NCI-H2227 treated with DMSO at 0.1 percent for 48 hours (cell line): ENCODE results near the gene STXBP5.
"Not testable (repeated sequence)": the region's sequence is repeated elsewhere in the genome, so short reads cannot be mapped to it uniquely, and the experiment has no call there.

ENCODE experiments used
- DNase-seq: peaks from one replicate; lab custom pipeline; 2025; lab: John Stamatoyannopoulos, UW

STXBP5 gene

DNA sequence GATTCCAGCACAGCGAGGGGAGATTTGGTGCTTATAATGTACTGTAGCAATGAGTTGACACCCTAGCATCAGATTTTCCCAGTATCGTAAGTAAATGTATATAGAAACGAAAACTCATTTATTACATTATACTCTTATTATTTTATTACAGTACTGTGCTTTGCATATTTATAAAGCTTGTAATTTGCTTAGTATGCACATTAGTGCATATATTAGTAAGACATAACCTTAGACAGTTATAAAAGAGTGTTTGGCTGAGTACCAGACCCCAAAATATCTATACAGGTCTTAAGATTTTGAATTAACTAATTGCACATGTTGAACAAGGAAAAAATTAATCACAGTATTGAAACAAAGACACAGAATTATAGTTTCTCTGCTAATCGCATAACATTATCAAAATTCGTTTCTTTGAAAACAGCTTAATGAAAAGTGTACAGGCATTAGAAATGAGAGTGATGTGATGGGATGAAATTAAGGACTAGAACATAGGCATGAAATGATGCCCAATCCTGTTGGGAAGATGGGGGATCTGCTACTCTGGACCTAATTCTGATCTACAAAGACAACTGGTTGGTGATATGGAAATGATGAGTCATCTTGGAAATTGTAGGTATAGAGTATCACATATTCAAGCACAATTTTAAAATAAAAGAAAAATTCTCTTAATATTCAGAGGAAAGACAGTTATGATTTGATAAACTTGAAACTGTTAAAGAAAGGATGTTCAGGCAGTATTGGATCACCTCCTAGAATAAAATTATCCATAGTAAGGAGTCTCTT, 42.8 kb downstream of the STXBP5 start:
- no peak for DNase-seq

DNA sequence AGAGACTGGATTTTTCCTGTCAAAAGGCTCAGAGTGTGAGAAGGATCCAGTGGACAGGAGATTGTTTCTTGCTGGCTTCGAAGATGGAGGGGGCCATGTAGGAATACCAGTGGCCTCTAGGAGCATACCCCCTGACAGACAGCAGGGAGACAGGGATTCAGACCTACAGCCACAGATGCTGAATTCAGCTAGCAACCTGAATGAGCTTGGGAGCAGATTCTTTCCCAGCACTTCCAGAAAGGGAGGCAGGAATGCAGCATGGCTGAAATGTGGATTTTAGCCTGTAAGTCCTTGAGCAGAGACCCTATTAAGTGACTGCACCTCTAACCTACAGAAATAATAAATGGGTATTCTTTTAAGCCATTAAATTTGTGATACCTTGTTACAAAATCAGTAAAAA, 44.6 kb downstream of the STXBP5 start:
- no peak for DNase-seq

DNA sequence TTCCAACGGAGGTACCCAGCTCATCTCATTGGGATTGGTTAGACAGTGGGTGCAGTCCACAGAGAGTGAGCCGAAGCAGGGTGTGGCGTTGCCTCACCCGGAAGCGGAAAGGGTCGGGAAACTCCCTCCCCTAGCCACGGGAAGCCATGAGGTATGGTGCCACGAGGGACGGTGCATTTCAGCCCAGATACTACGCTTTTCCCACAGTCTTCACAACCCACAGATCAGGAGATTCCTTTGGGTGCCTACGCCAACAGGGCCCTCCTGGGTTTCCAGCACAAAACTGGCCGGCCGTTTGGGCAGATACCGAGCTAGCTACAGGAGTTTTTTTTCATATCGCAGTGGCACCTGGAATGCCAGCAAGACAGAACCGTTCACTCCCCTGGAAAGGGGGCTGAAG, 46.9 kb downstream of the STXBP5 start:
- no peak for DNase-seq

DNA sequence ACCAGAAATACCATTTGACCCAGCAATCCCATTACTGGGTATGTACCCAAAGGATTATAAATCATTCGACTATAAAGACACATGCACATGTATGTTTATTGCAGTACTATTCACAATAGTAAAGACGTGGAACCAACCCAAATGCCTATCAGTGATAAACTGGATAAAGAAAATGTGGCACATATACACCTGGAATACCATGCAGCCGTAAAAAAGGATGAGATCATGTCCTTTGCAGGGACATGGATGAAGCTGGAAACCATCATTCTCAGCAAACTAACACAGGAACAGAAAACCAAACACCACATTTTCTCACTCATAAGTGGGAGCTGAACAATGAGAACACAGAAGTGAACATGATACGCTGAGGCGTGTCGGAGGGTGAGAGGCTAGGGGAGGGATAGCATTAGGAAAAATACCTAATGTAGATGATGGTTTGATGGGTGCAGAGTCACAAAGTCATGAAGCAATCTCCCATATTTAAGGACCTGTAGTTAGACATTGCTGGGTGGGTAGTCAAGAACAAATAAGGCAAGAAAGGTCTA, 50.8 kb downstream of the STXBP5 start:
- not testable (repeated sequence) for DNase-seq

DNA sequence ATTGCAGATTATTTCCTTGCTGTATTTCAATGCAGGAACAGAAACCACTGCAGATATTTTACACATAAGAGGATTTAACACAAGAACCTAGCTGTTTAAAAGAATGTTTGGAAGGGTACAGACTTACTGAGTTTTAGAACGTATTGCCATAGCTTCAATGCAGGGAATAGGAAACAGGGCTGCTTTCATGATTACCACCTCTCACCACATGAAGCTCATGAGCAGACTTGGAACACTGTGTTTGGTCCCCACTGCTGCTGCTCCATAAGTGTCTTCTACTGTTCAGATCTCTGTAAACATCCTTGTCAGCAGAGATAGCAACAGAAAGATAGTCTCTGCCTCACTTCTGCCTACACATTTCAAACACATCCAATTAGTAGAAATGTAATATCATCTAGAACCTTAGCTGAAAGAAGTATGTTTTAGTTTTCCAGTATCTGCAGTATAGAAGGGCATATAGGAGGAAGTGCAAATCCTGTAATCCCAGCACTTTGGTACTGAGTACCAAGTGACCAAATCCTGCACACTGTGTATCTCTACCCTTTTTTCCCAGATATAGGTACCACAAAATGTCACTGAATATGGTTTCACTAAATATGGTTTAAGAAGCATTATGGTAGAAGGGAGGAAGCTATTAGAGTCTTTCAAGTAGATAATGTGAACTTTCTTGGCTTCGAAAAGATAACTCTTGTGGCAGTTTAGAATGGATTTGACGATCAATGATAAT, 51.9 kb downstream of the STXBP5 start:
- DNase-seq = no peak

DNA sequence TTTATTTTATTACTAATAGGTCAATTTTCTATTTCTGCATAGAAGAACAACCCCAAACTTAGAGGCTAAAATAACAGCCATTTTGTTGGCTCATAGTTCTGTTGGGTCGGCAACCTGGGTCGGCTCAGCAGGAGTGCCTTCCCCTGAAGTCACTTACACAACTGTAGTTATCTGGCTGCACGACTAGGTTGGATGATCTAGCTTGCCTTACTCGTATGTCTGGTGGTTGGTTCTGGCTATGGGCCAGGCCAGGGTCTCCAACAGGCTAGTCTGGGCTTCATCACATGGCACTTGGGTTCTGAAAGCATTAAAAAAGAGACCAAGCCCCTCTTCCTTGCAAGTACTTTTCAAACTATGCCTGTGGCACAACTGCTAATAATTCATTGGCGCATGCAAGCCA, 53.5 kb downstream of the STXBP5 start:
- no peak for DNase-seq

DNA sequence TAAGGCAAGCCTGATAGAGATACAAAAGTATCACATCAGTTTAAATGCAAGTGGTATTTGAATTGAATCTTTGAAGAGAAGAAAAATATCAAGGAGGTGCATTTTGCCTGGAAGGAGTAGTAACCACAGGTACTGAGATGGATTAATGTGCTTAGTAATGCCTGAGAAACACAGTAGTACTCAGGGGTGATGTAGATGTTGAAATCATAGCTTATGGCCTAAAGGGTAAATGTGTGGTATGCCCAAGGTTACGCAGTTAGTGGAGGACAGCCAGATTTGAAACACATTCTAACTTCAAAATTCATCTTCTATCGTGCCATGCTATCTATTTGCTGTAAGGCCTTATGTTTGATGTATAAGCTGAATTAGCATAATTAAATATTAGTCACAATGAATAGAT, 55.9 kb downstream of the STXBP5 start:
- no peak for DNase-seq

DNA sequence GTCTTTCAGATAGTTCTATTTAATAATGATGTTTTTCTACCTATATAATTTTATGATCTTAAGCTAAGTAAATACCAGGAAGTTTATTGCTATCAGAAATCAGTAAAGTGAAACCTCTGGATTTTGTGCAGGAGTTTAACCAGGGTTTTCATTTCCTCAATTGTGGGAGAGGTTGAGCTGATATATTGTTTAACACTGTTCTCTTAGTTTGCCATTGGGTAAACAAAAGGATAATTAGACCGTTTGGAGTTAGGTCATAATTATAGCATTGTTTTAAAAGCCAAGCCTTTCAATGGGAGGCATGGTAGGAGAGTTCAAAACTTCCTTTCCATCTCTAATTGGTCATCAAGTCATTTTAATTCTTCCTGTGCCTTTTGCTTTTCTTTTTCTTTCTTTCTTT, 58.7 kb downstream of the STXBP5 start:
- DNase-seq = no peak

DNA sequence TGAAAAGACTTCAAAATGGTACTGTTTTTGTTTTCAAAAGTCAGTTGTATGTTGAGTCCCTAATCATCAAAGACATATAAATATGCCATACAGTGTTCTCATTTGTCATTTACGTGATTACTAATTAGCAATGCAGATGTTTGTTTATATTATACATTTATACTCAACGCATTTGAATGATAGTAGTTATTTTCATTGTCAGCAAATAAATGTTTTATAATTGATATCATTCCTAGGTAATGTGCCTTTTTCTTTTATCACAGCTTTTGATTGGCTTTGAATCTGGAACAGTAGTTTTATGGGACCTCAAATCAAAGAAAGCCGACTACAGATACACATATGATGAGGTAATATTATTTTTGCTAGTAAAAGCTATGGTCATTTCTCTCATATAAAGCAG, 62.6 kb downstream of the STXBP5 start:
- no peak for DNase-seq

DNA sequence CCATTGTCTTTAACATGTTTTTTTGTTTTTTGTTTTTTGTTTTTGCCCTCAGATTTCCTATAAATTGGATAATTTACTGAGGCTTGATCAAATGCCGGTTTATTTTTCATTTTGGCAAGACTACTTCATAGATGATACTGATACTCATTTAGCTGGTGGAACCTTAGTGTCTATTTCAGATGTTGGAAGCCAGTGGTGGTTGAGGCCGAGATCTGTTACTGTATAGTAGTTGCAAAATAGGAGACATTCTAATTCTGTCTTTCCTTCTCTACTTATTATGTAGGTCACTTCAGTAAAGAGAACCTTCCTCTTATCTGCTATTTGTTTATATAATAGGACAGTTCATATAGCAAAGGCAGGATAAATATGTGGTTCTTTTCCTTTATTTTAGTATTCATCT, 63.4 kb downstream of the STXBP5 start:
- no peak for DNase-seq

DNA sequence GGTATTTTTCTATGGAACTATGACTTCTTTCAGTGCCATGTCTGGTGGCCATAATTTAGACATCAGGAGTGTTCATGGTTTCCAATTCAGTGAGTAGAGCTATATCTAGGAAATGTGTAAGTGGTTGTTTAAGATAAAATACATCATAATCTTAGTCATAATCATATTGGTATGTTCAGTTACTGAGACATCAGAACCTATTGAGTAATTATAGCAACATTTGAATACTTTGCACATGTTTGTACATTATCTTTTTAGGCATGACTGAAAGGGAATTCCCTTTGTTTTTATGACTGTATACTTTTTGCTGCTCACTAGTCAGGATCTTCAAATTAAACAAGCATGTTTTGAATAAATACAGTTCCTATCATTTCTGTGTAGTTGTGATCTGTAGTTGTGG, 64.0 kb downstream of the STXBP5 start:
- DNase-seq = no peak

DNA sequence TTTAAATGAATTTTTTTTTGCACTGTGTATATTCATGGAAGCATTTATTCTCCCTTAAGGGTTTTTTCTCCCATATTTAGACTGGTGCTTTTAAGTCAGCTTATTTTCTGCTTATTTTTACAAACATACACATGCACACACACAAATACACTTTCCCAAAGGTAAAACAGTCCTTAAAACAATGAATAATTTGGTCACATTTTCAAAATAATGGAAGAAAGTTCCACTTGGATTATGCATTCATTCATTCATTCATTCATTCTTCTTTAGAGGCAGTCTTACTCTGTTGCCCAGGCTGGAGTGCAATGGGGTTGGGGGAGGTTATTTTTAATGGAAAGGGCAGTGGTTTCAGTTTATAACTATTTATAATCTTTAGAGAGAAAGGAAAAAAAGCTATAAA, 69.8 kb downstream of the STXBP5 start:
- DNase-seq = no peak

DNA sequence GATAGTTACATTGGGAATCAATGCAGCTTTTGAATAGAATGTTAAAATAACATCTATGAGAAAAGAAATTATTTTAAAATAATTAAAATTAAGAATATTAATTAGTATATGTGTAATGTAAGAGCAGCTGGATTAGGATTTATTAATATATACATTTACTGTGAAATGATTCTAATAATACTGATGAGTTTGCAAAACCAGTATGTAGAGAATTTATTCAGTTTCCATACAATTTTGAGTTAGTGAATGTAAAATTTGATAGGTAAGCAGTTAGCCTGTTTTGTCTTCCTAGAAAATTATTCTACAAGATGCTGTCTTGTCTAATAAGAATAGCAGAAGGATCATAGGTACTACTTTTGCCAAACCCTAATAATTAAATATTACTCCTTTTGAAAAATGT, 70.6 kb downstream of the STXBP5 start:
- no peak for DNase-seq

DNA sequence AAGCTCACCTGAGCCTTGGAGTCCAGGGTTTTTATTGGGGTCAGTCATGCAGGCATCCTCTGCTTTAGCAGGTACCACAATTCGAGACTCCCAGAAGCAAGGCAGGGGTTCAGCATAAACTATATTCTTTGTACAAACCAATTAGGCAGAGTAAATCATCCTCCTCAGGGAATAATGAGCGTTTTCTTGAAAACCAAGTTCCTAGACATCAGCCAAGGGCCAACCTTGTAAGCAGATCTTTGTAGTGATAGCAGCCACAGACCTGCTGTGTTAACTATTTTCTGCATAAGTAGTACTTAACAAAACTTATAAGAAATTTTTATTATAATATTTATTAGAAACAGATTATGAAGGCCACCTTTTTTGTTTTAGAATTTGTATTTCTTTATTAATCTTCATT, 74.7 kb downstream of the STXBP5 start:
- no peak for DNase-seq

DNA sequence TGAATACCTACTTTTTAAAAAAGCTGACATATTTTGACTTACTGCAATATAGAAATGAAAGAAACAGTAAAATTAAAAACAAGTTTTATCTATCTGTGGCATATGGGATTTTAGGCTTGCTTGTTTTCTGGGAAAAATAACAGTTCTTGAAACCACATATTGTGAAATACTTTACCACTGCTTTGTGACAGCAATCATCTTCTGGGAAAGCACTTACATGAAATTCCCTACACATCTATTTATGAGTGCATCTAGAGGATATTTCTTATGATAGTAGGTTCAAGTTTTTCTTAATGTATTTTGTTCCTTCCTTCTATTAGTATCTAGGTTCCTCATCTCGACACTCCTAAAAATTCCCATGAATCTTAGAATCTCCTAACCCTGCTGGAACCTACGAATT, 75.2 kb downstream of the STXBP5 start:
- DNase-seq = no peak

DNA sequence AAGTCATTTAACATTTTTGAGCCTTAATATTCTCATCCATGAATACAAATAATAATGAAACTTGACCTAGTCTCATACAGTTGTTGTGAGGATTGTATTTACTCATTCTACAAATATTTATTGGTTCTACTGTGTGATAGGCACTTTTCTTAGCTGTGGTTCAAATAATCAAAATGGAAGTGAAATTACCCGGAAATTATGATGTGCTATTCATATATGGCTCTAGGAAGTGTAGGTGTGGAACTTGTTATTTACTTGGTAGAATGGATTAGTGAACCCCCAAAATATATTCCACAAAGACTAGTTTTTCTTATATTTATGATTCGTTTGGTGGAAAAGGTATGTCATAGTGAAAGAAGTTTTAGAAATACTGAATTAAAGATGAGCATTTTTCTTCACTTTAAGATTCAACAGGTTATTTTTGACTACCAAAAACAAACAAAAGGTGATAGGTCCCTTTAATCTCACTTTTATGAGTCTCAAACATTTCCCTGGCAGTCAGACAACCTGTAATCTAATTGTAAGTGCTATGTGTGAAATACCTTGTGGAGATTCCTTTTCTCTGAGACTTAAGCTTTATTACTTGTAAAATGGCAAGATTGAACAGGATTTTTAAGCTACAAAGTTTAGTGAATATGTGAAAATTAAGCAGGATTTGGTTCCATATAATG, 77.8 kb downstream of the STXBP5 start:
- no peak for DNase-seq

DNA sequence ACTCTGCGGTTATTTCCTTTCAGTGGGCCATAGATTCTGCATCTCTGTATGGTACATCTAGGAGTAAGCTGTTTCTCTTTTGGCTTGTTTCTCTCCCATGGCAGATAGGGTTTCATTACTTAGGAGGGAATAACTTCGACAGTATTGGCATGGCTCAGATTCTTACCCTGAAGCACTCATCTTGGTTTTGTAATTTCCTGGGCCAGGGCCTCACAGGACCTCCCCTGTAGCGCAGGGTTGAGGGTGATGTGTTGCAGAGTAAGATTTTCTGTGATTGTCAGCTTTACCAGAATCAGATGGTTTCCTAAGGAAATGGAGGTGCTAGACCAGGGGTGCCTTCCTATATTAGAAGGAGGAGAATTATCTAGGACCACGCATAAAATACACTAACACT, 78.3 kb downstream of the STXBP5 start:
- DNase-seq = no peak

DNA sequence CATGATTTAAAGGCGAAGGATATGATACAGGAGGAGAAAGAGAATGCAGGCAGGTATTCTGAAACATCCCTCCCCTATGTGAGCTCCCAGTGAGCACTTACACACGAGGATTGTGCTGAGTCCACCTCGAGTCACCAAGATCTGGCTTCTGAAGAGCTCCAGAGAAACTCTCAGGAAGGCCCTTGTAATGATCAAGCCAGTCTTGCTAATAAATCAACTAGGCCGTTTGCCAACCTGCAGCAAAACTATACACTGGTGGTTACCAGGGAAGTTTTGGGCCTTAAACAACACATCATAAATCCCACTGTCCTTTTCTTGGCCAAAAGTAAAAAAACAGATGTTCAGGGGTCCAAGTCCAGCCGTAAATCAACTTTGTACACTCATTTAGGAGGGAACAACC, 79.2 kb downstream of the STXBP5 start:
- no peak for DNase-seq

DNA sequence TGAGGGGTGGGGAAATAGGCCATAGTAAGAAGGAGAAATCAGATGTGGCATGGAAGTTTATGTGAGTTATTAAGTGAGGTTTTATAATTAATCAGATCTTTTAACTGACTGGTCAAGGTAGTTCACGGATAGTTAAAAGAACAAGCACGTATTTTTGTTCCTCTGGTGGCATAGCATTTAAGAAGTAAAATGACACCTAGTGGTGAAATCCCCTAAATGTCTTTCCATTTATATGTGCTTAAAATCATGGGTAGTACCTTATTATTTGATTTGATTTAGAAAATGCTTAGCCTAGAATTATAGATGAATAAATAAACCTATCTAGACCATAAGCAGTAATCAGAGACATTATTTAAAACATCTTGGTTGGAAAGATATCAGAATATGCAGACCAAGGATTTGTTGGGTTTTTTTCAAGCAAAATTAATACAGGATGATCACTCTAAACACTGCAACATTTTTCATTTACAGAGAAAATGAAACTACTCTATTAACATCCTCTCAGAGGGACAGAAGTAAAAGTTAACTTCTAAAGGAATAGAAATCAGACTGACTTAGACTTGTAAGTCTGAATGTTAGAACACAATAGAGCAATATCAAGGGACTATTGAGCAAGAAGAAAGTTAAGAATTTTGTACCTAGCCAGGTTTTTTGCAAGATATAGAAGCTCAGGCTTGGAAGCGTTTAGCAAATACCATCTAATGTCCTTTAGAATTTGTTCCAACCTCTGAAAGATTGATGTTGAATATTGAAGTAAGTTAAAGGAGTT, 81.1 kb downstream of the STXBP5 start:
- no peak for DNase-seq

DNA sequence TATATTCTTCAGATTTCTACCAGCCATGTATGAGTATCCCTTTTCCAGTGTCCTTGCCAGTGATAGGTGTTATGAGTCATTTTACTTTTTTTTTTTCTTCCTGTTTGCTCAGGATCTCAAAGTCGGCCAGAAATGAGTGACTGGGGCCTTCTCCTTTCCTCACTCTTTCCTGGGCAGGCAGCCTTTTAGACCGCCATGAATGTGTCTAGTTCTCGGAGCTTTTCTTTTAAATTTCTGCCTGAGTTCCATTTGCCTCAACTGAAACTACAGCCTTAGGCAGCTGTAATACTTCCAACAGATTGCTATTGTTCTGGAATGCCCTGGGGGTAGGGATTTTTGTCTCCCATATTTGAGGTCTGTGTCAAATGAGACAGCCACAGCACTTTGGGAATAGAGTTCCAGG, 83.7 kb downstream of the STXBP5 start:
- DNase-seq = no peak

DNA sequence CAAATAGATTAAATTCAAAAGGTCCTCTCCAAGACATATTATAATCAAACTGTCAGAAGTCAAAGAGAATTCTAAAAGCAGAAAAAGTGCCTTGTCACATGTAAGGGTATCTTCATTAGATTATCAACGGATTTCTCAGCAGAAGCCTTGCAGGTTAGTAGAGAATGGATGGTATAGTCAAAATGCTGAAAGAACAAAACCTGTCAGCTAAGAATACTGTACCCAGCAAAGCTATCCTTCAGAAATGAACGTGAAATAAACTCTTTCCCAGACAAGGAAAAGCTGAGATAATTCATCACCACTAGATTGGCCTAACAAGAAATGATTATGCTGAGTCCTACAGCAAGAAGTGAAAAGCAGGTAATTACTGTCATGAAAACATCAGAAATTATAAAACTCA, 92.9 kb downstream of the STXBP5 start:
- DNase-seq = no peak

DNA sequence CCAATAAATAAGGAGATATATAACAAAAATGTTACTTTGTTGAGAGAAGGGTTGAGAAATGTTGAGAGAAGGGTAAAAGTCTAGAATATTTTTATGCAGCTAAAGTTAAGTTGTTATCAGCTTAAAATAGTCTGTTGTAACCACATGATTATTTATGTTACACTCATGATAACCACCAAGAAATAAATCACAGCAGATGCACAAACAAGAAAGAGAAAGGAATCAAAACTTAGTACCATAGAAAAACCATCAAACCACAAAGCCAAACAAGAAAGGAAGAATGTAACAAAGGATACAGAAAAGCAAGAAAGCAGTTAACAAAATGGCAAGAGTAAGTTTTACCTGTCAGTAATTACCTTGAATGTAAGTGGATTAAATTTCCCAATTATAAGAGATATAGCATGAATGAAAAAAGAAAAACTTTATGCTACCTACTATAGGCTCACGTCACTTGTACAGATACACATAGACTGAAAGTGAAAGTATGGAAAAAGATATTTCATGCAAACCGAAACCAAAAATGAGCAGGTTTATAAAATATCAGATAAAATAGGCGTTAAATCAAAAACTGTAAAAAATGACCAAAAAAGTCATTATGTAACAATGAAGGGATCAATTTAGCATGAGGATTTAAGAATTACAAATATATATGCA, 93.6 kb downstream of the STXBP5 start:
- no peak for DNase-seq
